Liver (tissue), 9 donors: ENCODE data around the gene SNAPC2. TPM values are rescaled to one million over a fixed set of nuclear protein-coding genes. Genes with fewer than 3 reads are reported as not detected.

ENCODE experiments used
- DNase-seq: peaks from one replicate; pipeline ENCODE4 v3.0.0-alpha.2; 2017; ENCODE audit warnings: low spot score
- H3K27ac ChIP-seq, 2 donors: one replicate each; pipeline ENCODE4 v1.7.0; 2013; ENCODE audit warnings: inconsistent platforms in 2 of 2, low read length in 2 of 2, control low read depth in 1 of 2, low read depth in 1 of 2, mild to moderate bottlenecking in 1 of 2
- H3K27me3 ChIP-seq, 4 donors: one replicate each; pipeline versions ENCODE4 v1.6.1 to v1.7.0; 2013; ENCODE audit warnings: low read length in 3 of 4, inconsistent platforms in 1 of 4, mild to moderate bottlenecking in 1 of 4, moderate library complexity in 1 of 4; ENCODE audit not compliant: control insufficient read depth in 4 of 4, insufficient read depth in 4 of 4
- H3K36me3 ChIP-seq, 4 donors: one replicate each; pipeline versions ENCODE4 v1.6.1 to v1.7.0; 2013; ENCODE audit warnings: low read length in 3 of 4, mild to moderate bottlenecking in 3 of 4, low read depth in 1 of 4, moderate library complexity in 1 of 4; ENCODE audit not compliant: control insufficient read depth in 4 of 4, insufficient read depth in 3 of 4
- H3K4me1 ChIP-seq, 4 donors: one replicate each; pipeline versions ENCODE4 v1.6.1 to v1.7.0; 2013; ENCODE audit warnings: low read length in 3 of 4, mild to moderate bottlenecking in 3 of 4, moderate library complexity in 1 of 4; ENCODE audit not compliant: control insufficient read depth in 4 of 4, insufficient read depth in 4 of 4
- H3K4me3 ChIP-seq, 3 donors: one replicate each; pipeline versions ENCODE4 v1.6.1 to v1.7.0; 2013; ENCODE audit warnings: low read length in 3 of 3, control low read depth in 1 of 3, low read depth in 1 of 3, mild to moderate bottlenecking in 1 of 3
- H3K9ac ChIP-seq, 2 donors: one replicate each; pipeline ENCODE4 v1.7.0; 2013; ENCODE audit warnings: low read length in 2 of 2, mild to moderate bottlenecking in 2 of 2, moderate library complexity in 2 of 2, control low read depth in 1 of 2, low read depth in 1 of 2
- H3K9me3 ChIP-seq, 4 donors: one replicate each; pipeline versions ENCODE4 v1.6.1 to v1.7.0; 2013; ENCODE audit warnings: low read length in 3 of 4; ENCODE audit not compliant: control insufficient read depth in 4 of 4
- CTCF ChIP-seq: fragments of 150-350 bp; IDR thresholded peaks from 2 replicates; pipeline ENCODE4 v1.5.1; 2017; ENCODE audit warnings: improper control_type of control experiment, low read depth, low read length; ENCODE audit not compliant: missing input control
- EGR1 ChIP-seq, 2 donors: IDR thresholded peaks; 2 replicates each; pipeline ENCODE4 v1.6.1; 2016 to 2018; ENCODE audit warnings: antibody characterized with exemption in 2 of 2, low read depth in 2 of 2
- FOXA1 ChIP-seq: IDR thresholded peaks from 2 replicates; pipeline ENCODE4 v1.6.1; 2016; ENCODE audit warnings: antibody characterized with exemption
- FOXA2 ChIP-seq: IDR thresholded peaks from 2 replicates; pipeline ENCODE4 v1.6.1; 2016; ENCODE audit warnings: antibody characterized with exemption
- GABPA ChIP-seq, 2 donors: IDR thresholded peaks in 1 of 2; conservative IDR thresholded peaks in 1 of 2; 2 replicates each; pipeline ENCODE4 v1.6.1; 2016; ENCODE audit warnings: antibody characterized with exemption in 2 of 2, mild to moderate bottlenecking in 1 of 2, moderate library complexity in 1 of 2
- HNF4A ChIP-seq, 2 donors: conservative IDR thresholded peaks; 2 replicates each; pipeline ENCODE4 v1.6.1; 2016; ENCODE audit warnings: antibody characterized with exemption in 2 of 2, mild to moderate bottlenecking in 2 of 2
- HNF4G ChIP-seq: IDR thresholded peaks from 2 replicates; pipeline ENCODE4 v1.6.1; 2016; ENCODE audit warnings: antibody characterized with exemption
- JUND ChIP-seq, 2 donors: IDR thresholded peaks; 2 replicates each; pipeline ENCODE4 v1.6.1; 2016; ENCODE audit warnings: antibody characterized with exemption in 2 of 2
- RAD21 ChIP-seq, 2 donors: IDR thresholded peaks; 2 replicates each; pipeline ENCODE4 v1.6.1; 2016; ENCODE audit warnings: antibody characterized with exemption in 2 of 2, mild to moderate bottlenecking in 2 of 2
- RXRA ChIP-seq, 2 donors: IDR thresholded peaks; 2 replicates each; pipeline ENCODE4 v1.6.1; 2017 to 2018; ENCODE audit warnings: antibody characterized with exemption in 2 of 2, mild to moderate bottlenecking in 1 of 2
- SP1 ChIP-seq: IDR thresholded peaks from 2 replicates; pipeline ENCODE4 v1.6.1; 2018; ENCODE audit warnings: antibody characterized with exemption, mild to moderate bottlenecking
- YY1 ChIP-seq: IDR thresholded peaks from 2 replicates; pipeline ENCODE4 v1.6.1; 2016; ENCODE audit warnings: antibody characterized with exemption, mild to moderate bottlenecking
- WGBS: extraction: QIAGEN DNeasy Blood & Tissue Kit; methylation state at CpG from one replicate; pipeline ENCODE4 v1.1.7; 2013; 5-methylcytosine and 5-hydroxymethylcytosine counted together
- polyA plus RNA-seq, 2 donors: library from polyadenylated mRNA; stranded (reverse) in 1 of 2; unstranded in 1 of 2; fragments of 200-250 nt in 1 of 2; fragments of >200 nt in 1 of 2; fragmentation: Nextera tagmentation in 1 of 2; extraction: Ambion mirVana in 1 of 2; gene quantifications; one replicate each; pipeline versions ENCODE4 v1.2.1 to v1.2.3, GENCODE V29; 2013 to 2015
- total RNA-seq, 2 donors: library from RNA; depleted of rRNA; stranded (reverse); fragments of >200 nt; gene quantifications; one replicate each; pipeline ENCODE4 v1.2.3, GENCODE V29; 2014
- TF ChIP-seq, protein P1 (sequence below): IDR thresholded peaks from 2 replicates; pipeline ENCODE4 v1.6.1; 2016; ENCODE audit warnings: antibody characterized with exemption
- TF ChIP-seq, protein P2 (sequence below): IDR thresholded peaks from 2 replicates; pipeline ENCODE4 v1.6.1; 2016; ENCODE audit warnings: antibody characterized with exemption
- TF ChIP-seq, protein P3 (sequence below): IDR thresholded peaks from 2 replicates; pipeline ENCODE4 v1.6.1; 2016; ENCODE audit warnings: antibody characterized with exemption
- TF ChIP-seq, protein P4 (sequence below): IDR thresholded peaks from 2 replicates; pipeline ENCODE4 v1.6.1; 2016; ENCODE audit warnings: antibody characterized with exemption, mild to moderate bottlenecking
- donor health status: healthy.
- donor health status: healthy.
- donor health status: healthy.
- donor health status: healthy.
- donor health status: healthy.

The SNAPC2 gene
- total and polyA plus RNA-seq, 4 donors = 2.8 to 7.1 (median 3.3) TPM

DNA sequence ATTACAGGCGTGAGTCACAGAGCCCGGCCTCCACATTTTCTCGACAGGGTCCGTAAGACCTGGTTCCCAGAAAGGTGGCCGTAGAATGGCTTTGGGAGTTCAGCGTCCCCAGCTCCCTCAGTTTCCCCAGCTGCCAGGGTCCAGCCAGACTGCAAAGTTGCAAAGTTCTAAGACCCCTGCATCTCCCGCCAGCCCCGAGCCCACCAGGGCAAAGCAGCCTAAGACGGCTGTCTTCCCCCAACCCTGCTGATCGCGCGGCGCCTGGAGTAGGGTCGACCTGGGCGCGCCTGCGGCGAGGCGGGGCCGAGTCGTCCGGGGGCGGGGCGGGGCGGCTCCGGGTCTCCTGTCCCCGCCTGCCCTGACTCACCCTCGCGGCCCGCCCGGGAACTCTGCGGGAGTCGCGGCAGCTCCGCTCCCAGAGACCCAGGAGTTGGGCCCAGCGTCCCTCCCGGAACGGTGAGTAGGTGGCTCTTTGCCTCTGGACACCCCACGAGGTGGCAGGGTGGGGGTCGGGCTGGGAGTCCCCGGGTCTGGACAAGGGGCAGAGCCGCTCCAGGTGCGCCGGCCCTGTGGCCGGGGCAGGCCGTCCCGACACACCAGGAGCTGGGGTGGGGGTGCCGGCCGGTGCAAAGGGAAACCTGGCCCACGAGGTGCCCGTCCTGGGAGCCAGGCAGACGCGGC, 31.9 kb upstream of the SNAPC2 start, which contains the start of gene LRRC8E:
Gene LRRC8E (plus strand): TSS at position 366 of the 681 bp plus-strand sequence. CDS start 7,094 bp downstream, outside the sequence.
- Histone ChIP-seq H3K27me3 (no peaks in the 10 kb centered on the region), H3K4me1 (peaks cover 0 to 13% (median 6%) of the 10 kb centered on the region in 4 donors), H3K27ac (no peak within 1 kb of the TSS), H3K9me3 (no peaks in the 10 kb centered on the region), H3K36me3 (no peaks in the 10 kb centered on the region), H3K9ac (peak within 1 kb of the TSS in 1 of 2 donors; percentile 69), H3K4me3 (peak within 1 kb of the TSS; percentile 41 to 76 (median 42))
- 10% methylated on average over 53 of the region's 53 CpGs for WGBS
- DNase-seq = peak; percentile 60
- TF ChIP-seq HNF4A (conservative IDR thresholded peaks at IDR 0.05) (no peak), RAD21 (IDR thresholded peaks at IDR 0.05) (no peak), EGR1 (IDR thresholded peaks at IDR 0.05; ENCODE audit: low read depth in 2 of 2) (no peak), JUND (IDR thresholded peaks at IDR 0.05) (no peak), FOXA2 (no peak), FOXA1 (no peak)
- TF ChIP-seq, protein P1, sequence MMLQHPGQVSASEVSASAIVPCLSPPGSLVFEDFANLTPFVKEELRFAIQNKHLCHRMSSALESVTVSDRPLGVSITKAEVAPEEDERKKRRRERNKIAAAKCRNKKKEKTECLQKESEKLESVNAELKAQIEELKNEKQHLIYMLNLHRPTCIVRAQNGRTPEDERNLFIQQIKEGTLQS = no peak
- TF ChIP-seq, protein P2, sequence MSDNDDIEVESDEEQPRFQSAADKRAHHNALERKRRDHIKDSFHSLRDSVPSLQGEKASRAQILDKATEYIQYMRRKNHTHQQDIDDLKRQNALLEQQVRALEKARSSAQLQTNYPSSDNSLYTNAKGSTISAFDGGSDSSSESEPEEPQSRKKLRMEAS = no peak
- TF ChIP-seq, protein P3, sequence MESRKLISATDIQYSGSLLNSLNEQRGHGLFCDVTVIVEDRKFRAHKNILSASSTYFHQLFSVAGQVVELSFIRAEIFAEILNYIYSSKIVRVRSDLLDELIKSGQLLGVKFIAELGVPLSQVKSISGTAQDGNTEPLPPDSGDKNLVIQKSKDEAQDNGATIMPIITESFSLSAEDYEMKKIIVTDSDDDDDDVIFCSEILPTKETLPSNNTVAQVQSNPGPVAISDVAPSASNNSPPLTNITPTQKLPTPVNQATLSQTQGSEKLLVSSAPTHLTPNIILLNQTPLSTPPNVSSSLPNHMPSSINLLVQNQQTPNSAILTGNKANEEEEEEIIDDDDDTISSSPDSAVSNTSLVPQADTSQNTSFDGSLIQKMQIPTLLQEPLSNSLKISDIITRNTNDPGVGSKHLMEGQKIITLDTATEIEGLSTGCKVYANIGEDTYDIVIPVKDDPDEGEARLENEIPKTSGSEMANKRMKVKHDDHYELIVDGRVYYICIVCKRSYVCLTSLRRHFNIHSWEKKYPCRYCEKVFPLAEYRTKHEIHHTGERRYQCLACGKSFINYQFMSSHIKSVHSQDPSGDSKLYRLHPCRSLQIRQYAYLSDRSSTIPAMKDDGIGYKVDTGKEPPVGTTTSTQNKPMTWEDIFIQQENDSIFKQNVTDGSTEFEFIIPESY = no peak

- no peak for DNase-seq
- Histone ChIP-seq H3K27ac (no peak overlapping the region), H3K36me3 (no peaks in the 10 kb centered on the region), H3K27me3 (no peaks in the 10 kb centered on the region), H3K4me1 (peaks cover 0 to 13% (median 7%) of the 10 kb centered on the region in 4 donors), H3K4me3 (peak overlapping the region; percentile 41 to 76 (median 42)), H3K9ac (peak overlapping the region in 1 of 2 donors; percentile 69), H3K9me3 (no peaks in the 10 kb centered on the region)
- WGBS = 81% methylated on average over 8 of the region's 8 CpGs
- TF ChIP-seq CTCF (no peak), HNF4G (no peak), FOXA2 (no peak), RXRA (IDR thresholded peaks at IDR 0.05) (no peak), RAD21 (IDR thresholded peaks at IDR 0.05) (no peak), SP1 (no peak), GABPA (IDR thresholded peaks at IDR 0.05 in 1 of 2, conservative IDR thresholded peaks at IDR 0.05 in 1 of 2) (no peak), HNF4A (conservative IDR thresholded peaks at IDR 0.05) (no peak), FOXA1 (no peak), EGR1 (IDR thresholded peaks at IDR 0.05; ENCODE audit: low read depth in 2 of 2) (no peak), YY1 (no peak)
- TF ChIP-seq, protein P1 = no peak
- TF ChIP-seq, protein P3 = no peak
- TF ChIP-seq, protein P4, sequence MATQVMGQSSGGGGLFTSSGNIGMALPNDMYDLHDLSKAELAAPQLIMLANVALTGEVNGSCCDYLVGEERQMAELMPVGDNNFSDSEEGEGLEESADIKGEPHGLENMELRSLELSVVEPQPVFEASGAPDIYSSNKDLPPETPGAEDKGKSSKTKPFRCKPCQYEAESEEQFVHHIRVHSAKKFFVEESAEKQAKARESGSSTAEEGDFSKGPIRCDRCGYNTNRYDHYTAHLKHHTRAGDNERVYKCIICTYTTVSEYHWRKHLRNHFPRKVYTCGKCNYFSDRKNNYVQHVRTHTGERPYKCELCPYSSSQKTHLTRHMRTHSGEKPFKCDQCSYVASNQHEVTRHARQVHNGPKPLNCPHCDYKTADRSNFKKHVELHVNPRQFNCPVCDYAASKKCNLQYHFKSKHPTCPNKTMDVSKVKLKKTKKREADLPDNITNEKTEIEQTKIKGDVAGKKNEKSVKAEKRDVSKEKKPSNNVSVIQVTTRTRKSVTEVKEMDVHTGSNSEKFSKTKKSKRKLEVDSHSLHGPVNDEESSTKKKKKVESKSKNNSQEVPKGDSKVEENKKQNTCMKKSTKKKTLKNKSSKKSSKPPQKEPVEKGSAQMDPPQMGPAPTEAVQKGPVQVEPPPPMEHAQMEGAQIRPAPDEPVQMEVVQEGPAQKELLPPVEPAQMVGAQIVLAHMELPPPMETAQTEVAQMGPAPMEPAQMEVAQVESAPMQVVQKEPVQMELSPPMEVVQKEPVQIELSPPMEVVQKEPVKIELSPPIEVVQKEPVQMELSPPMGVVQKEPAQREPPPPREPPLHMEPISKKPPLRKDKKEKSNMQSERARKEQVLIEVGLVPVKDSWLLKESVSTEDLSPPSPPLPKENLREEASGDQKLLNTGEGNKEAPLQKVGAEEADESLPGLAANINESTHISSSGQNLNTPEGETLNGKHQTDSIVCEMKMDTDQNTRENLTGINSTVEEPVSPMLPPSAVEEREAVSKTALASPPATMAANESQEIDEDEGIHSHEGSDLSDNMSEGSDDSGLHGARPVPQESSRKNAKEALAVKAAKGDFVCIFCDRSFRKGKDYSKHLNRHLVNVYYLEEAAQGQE = no peak
- TF ChIP-seq, protein P2 = no peak
Observed at GRCh38 chr19:7888826-7889217, 31.3 kb upstream of the SNAPC2 start.
